ENCODE measurements around the gene CCDC69.

DNA sequence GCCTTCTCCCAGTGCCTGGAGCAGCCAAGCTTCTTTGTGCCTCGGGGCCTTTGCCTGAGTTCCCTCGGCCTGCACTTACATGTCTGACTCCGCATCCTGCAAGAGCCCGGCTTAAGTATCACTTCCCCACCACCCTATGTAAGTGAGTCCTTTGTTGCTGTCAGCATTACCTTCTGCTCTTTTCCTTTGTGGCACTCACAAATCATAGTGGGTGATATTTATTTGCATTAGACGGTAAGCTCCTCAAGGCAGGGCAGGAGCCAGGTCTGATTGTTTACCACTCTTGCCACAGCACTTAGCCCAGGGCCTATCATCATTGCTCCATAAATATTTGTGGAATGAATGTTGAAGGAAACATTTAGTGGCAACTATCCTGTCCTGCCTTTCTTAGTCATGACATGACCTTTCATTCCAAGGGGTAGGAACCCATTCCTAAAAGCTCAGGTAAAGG lies 33.9 kb upstream of the CCDC69 start:
- TF ChIP-seq, protein P1, sequence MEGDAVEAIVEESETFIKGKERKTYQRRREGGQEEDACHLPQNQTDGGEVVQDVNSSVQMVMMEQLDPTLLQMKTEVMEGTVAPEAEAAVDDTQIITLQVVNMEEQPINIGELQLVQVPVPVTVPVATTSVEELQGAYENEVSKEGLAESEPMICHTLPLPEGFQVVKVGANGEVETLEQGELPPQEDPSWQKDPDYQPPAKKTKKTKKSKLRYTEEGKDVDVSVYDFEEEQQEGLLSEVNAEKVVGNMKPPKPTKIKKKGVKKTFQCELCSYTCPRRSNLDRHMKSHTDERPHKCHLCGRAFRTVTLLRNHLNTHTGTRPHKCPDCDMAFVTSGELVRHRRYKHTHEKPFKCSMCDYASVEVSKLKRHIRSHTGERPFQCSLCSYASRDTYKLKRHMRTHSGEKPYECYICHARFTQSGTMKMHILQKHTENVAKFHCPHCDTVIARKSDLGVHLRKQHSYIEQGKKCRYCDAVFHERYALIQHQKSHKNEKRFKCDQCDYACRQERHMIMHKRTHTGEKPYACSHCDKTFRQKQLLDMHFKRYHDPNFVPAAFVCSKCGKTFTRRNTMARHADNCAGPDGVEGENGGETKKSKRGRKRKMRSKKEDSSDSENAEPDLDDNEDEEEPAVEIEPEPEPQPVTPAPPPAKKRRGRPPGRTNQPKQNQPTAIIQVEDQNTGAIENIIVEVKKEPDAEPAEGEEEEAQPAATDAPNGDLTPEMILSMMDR (IDR thresholded peaks at IDR 0.05), result no peak
- no peak for TF ChIP-seq POLR2A (IDR thresholded peaks at IDR 0.05)
- no peak for TF ChIP-seq POLR2AphosphoS5 (IDR thresholded peaks at IDR 0.05)
